HG03575 (cell line): Measurements from ENCODE around the gene ZBTB48.

Experiments
- ATAC-seq: cut with Tn5 transposase; IDR thresholded peaks from one replicate; pipeline ENCODE4 v1.9.1; 2021; ENCODE audit not compliant: unreplicated experiment, insufficient number of reproducible peaks, low FRiP score; ENCODE audit errors: extremely low read depth

ZBTB48 gene

DNA sequence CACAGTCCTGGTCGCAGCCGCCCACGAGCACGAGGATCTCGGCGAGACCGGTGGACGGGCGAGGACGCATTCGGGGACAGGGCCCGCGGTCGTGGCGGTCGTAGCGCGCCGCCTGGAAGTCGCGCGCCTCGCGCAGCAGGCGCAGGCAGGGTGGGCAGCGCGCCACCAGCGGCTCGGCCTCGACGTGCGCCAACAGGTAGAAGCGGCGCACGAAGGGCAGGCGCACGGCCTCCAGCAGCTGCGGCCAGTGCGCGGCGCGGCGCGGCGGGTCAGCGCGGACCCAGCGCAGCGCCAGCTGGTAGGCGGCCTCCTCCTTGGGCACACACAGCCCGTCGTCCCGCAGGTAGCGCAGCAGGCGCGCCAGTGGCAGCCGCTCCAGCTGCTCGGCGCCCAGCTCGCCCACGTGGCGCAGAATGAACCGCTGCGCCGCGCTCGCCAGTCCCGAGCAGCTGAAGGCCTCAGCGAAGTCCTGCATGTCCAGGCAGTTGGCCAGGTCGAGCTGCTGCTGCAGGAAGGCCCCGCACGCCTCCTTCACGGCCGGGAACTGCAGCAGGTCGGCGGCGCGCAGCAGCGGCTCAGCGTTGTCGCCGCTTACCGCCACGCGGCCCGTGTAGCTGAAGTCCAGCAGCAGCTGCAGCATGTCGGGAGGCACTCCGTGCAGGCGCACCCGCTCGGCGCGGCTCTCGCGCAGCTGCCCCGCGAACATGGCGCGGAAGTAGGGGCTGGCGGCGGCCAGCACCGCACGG, 22.3 kb downstream of the ZBTB48 start:
- ATAC-seq: no peak

DNA sequence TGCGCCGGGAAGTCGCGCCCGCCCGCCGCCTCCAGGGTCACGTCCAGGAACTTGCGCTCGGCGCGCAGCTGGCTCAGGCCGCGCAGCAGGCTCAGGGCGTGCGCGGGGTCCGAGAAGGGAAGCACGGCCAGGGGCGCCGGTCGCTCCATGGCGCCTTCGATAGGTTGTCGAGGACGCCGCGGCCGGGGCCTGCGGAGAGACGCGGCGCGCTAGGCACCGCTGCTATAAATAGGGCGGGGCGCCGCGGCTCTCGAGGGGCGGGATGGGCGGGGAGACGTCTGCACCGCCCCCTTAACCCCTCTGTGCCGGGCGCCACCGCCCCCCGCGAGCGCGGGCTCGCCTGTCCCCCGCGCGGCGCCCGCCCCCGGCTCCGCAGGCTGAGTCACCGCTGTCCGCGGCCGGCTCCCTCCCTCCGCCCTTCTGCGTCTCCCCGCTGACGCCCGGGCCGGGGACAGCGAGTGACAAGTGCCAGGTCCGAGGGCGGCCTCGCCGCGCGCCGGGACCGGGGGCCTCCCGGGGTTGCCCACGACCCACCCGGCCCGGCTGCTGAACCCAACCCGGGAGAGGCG, 23.0 kb downstream of the ZBTB48 start, which contains the start of gene KLHL21:
TSS of gene KLHL21 (minus strand) at position 201 of the 569 bp plus-strand sequence. CDS start at position 149, 52 bp downstream.
- no peak for ATAC-seq

DNA sequence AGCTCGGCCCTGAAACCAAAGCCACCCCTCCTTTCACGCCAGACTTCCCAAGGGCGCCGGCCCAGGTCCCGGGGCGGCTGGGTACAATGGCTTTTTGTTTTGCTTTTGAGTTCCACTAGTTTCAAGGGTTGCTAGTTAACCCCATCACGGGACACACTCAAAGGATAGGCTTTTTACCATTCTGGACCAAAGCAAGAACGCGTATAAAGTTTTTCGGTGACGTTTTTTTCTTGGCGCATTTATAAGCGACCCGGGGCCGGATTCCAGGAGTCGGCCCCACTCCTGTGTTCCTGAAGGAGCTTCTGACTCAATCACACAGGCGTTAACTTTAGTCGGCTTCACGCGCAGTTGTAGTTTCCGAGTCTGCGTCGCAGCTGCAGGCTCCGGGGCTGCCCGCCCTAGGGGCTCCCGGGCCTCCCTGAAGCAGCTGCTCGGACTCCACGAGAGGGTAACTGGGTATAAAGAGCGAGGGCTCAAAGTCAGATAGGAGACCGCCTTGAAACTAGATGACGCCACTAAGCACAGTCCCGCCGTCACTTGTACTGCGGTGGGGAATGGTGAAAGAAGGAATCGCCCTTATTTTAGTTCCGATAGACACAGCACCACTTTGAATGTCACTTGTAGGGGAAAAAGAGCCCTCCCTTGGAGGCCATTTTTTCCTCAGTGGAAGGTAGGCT, 23.6 kb downstream of the ZBTB48 start:
- no peak for ATAC-seq

DNA sequence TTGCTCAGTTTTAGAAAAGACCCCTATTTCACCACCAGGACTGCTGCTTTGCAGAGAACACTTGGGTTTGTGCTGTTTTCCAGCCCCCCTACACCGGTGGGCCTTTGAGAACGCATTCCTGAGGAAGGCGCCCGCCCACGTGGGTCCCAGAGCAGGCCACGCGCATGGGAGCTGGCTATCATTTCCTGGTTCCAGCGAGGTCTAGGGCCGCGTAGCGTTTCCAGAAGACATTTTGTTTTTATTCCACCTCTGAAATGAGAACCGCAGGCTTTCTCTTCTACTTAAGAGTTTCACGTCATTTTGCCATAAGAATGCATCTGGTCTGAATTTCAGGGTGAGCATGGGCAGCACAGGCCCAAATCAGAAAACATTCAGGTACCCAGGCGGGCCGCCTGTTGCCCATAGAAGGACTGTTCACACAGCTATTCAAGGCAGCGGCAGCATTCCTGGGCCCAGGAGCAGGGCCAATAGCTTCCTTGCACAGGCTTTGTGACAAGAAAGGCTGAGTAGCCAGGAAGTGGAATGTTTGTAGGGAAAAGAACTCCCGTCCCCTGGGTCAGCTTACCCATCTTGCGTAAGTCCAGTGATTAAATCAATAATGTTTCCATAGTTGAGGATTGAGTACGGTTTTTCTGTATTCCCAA, 24.2 kb downstream of the ZBTB48 start:
- no peak for ATAC-seq

DNA sequence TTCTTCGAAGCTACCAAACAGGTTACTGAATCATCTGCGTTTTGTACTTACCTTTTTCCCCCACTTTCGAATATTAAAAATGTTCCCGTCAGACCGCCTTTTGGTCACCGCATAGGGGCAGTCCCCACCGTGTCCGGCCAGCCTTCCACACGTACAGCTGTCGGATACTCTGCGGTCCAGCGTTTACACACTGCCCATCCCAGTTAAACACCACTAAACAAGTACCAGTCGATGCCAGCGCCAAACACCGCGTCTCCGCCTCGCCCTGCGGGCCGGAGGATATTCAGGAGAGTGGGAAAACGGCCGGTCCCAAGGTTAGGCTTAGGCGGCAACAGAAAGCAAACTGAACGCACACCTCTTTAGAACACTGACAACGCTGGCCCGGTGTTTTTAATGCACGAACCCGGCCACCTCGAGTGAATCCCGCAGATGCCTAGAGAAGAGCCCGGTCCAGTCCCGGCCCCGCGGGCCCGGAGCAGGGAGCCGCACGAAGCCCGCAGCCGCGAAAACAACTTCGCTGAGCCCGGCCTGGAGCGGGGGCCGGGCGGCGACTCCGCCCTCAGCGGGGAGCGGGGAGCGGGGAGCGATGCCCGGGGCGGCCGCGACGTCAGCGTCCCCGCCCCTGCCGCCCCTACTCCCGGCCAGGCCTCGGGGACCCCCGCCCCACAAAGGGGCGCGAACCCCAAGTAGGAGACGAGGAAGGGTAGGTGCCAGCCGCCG, 33.0 kb downstream of the ZBTB48 start:
- ATAC-seq: no peak

DNA sequence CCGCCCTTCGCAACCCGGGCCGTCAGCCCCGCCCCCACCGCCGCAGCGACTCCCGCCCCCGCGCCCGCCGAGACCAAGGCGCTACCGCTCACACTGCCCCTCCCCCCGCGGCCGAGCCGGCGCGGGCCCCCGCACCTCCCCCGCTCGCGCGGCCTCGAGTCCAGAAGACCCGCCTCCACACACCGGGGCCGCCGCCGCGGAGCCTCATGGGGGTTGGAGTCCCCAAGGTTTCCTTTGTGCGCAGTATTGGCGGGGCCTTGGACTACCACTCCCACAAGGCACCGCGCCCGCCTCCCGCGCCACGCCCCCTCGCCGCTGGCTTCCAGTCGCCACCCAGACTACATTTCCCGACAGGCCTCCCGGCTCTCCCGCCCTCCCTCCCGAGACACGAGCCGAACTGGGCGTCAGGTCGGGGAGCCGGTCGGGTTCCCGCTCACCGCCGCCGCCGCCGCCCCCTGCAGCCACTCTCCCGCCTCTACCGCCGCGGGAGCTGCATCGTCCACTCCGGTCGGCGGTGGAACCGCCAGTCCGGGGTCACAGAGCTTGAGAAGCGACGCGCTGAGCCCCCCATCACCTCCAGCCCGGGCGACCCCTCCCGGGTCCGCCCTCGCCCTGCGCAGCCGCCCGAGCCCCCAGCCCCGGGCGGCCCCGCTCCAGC, 33.7 kb downstream of the ZBTB48 start, which contains the start of gene PHF13:
TSS of gene PHF13 (plus strand) at position 371 of the 658 bp plus-strand sequence. CDS start 336 bp downstream, outside the sequence.
- peak; percentile 71 for ATAC-seq

DNA sequence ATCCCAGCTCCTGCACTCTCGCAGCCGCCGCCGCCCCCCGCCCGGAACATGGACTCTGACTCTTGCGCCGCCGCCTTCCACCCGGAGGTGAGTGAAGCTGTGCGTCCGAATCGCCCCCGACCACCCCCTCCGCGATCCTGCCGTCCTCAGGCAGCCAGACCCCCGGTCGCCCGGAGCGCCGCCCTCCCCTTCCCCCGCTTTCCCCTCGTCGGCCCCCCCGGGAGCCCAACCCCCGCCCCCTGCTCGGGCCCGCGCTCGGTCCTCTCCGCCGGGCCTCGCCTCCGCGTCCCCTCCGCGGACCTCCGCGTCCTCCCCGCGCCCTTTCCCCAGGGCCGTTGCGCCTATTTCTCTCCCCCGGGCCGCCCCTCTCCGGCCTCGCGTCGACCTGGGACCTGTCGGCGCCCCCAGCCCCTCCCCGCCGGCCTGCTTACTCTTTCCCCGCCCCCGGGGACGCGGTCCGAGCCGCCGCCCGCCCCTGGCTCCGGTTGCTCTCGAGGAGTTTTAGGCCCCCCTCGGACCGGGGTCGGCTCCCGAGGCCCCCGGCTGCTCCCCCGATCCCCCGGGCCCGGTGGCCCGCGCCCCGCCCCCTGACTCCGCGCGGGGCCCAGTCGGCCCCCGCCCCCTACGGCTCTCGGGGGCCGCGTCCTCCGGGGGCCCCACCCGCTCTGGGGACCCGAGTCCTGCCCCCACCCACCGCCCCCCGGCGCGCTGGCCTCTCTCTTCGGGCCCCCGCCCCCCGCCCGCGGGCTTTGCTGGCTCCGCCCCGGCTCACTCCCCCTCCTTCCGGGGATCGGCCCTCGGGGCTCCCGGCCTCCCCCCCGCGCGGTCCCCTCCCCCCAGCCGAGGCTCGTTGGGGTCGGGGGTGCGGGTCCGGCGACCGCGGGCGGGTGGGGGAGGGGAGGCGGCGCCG, 34.5 kb downstream of the ZBTB48 start:
- ATAC-seq: no peak

DNA sequence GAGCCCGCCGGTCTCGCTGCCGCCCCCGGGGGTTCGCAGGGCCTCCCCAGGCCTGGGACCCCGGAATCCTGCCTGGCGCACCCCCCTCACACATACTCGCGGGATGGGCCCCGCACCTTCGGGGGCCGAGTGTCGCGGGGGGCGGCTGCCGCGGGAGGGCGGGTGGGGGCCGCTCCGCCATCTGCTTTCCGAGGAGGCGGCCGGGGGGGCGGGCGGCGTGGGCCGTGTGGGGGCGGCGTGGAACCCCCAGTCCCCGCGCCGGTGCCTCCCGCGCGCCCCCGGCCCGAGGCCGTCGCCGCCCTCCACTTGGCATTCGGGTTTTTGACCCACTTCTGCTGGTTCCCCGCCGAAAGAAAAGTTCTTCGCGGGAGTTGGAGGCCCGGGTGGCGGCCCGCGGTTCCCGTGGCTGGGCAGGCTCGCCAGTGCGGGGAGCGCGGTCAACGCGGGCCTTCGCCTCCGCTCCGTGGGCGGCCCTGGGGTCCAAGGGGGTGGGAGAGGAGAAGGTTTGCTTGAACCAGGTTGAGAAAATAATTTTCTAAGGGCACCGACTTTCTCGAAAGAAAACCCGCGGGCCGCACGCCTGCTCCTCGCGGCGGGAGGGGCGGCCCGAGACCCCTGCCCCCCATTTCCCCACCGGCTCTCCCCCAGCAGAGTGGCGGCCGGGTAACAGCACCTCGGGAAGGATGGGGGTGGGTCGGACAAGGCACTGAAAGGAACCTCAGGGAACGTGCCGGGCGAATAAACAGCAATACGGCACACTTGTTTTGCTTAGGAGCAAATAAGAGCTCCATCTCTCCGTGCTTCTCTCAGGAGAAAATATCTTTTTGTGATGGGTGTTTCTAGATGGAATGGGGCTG, 35.4 kb downstream of the ZBTB48 start:
- no peak for ATAC-seq

DNA sequence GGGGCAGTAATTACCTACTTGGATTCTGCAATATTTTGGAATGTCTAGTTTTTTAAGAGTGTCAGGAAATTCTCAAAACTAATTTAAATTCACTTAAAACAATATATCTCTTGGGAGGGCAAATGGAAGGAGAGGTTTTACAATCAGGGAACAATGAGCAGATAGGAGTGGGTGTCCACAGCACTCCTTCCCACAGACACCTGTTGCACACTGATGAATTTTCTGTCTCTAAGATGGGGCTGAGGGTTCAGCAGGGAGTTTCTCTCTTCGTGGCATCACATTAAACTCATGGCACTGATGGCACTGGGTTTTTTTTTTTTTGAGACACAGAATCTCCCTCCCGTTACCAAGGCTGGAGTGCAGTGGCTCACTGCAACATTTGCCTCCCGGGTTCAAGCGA, 39.3 kb downstream of the ZBTB48 start:
- no peak for ATAC-seq

DNA sequence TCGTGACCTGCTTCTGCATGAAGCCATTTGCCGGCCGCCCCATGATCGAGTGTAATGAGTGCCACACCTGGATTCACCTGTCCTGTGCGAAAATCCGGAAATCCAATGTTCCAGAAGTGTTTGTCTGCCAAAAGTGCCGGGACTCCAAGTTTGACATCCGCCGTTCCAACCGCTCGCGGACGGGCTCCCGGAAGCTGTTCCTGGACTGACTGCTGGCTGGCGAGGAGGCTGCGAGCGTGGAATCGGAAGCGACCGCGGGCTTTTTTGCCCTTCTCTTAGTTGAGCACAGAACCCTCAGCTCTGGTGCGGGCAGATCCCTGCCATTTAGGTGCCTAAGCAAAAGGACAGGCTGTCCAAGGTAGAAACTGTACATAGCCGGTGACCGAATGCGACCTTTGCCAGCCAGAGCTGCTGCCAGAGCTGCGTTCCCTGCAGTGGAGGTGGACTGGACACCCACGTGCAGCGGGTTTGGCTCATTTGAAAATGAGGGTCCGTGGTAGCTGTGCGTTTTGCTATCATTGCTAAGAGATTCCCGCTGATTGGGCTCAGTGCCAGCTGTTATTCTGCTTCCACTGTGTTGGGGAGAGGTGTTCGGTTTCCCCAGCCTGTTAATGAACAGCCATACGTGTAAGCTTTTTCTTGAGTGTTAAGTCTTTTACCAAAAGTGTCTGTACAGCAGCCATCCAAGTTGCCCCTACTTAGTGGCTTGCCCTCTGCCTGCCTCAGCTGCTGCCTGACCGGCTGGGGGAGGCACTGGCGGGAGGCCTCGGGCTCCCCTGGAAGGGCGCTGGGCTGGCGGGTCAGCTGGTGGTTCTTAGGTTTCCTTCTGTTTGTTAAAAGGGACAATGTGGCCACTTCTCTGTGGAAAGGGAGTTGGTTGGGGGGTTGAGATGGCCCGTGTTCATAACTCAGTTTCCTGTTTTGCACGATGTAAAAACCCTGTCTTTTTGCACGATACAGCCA, 41.9 kb downstream of the ZBTB48 start:
- no peak for ATAC-seq

DNA sequence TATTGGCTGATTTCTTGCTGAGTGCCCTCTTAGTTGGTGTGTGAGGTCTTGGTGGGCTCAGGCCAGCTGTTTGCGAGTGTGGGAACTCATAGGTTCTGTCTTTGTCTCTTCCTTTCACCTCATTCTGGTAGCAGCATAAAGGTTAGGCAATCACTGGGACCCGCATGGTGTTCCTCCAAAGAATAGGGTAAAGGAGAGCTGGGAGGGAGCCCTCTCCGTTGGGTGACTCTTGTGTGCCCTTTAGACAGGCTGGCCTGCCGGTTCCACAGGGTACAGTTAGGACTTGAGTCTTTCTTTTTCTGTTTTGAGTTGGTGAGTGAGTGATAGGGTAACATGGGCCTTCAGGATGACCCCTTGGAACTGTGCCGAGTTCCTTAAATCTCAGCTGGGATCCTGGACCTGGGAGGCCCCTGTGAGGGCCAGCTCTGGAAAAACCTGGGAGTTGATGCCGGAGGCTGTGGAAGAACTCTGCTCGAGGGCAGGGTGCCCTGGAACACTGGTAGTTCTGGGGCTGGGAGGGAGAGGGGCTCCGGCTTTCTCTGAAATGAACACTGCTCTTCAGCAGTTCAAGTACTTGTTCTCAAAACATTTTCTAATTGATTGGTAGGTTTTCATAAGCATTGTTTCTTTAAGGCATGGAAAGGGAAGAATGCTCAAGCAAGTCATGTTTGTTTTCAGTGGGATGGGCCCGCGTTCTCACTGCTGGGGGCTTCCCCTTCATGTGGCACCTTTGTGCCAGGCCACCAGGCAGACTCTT, 42.8 kb downstream of the ZBTB48 start:
- ATAC-seq: no peak

DNA sequence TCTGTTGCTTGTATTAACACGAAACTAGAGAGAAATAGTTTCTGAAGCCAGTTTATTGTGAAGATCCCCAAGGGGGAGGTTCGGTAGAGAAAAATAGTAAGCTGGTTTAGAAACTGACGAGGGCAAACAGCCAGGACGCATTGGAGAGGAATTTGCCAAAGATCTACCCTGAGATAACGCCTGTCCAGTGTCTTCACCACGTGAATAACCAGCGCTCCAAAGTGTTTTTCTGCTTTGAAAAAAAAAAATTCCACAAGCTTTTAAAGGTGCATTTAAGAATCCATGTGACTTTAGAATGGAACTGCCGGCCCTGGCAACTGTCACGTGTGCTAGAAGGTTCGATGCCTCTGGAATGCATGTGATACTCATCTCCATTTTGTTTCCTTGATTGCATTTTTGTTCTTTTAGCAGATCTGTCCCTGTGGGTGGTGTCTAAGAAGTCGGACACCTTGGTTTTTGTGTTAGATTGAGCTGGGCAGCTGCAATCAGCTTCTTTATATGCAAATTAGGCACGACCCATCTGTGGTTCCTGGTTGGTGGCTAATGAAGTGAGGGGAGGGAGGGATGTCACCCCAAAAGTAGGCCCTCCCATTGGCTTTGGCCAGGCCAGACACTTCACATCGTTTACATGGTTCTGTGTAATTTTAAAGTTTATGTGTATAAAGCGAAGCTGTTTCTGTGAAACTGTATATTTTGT, 43.6 kb downstream of the ZBTB48 start:
- ATAC-seq: no peak

DNA sequence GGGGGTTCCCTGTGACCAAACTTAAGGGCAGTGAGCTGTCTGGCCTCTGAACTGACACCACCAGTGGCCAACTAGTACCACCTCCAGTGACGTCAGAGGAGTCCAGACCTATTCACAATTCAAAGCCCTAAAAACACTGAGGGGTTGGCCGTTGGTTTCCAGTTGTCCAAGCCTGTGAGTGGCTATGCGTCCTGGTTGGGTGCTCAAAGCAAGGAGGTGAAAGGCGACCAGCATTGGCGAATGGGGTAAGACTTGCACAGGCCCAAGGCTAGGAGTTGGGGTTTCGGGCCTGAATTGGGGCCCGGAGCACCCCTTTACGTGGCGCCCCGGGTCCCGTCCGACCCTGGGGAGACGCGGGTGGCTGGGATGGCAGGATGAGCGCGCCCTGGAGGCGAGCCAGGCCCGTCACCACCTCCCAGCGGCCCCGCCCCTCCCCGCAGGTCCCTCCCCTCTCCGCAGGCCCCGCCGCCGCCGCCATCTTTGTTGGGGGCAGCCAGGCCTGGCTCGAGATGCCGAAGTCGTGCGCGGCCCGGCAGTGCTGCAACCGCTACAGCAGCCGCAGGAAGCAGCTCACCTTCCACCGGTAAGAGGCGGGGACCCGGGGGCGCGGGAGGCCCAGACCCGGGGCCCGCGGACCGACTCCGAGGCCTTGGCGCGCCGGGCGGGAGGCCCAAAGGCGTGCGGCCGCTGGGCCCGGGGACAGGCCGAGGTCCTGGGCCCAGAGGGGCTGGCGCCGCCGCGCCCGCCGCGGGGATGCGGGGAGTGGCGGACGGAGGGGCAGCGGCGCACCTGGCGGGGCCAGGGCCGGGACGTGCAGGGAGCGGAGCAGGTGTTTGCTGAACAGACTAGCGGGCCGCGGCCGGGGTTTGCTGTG, 45.2 kb downstream of the ZBTB48 start, which contains the start of gene THAP3:
TSS of gene THAP3 (plus strand) at position 159 of the 874 bp plus-strand sequence. CDS start at position 510, 351 bp downstream.
- no peak for ATAC-seq
